K562 (cell line): ENCODE results near the gene FAM53B.

ENCODE experiments used
- CHD1 ChIP-seq: fragments of 200-600 bp; sonication (generic); IDR thresholded peaks from one replicate; pipeline ENCODE4 v1.6.1; 2012; ENCODE audit warnings: mild to moderate bottlenecking, moderate library complexity, low read length, inconsistent platforms
- KLF10 ChIP-seq: fragments of 250-450 bp; sonication (Bioruptor Pico); IDR thresholded peaks from 2 replicates; pipeline ENCODE4 v1.6.1; 2021; ENCODE audit warnings: matching md5 sums
- POLR2A ChIP-seq: fragments of 450-650 bp; conservative IDR thresholded peaks from 2 replicates; pipeline ENCODE4 v1.6.1; 2016
- RB1 ChIP-seq: fragments of 450-650 bp; IDR thresholded peaks from 2 replicates; pipeline ENCODE4 v1.6.1; 2017; ENCODE audit warnings: low read depth, mild to moderate bottlenecking
- REST ChIP-seq, 2 experiments: fragments of 450-650 bp; formaldehyde crosslinking in 1 of 2; IDR thresholded peaks; 2 replicates each; pipeline versions ENCODE4 v1.4.0 to v1.6.1; 2014 to 2020; ENCODE audit warnings: mild to moderate bottlenecking in 2 of 2, borderline replicate concordance in 1 of 2, low read depth in 1 of 2
- XRCC4 ChIP-seq: IDR thresholded peaks from one replicate; pipeline ENCODE4 v1.6.1; 2011; ENCODE audit not compliant: insufficient read depth, insufficient read length; ENCODE audit errors: extremely low read depth
- ZNF175 ChIP-seq: fragments of 200-800 bp; sonication (Bioruptor generic); IDR thresholded peaks from 2 replicates; pipeline ENCODE4 v1.6.1; 2016; ENCODE audit warnings: low read depth, mild to moderate bottlenecking, missing genetic modification characterization, missing compliant biosample characterization

- TF ChIP-seq POLR2A (no peak), REST (IDR thresholded peaks at IDR 0.05; ENCODE audit: borderline replicate concordance) (no peak), REST (CRISPR knock-in tag; IDR thresholded peaks at IDR 0.05; ENCODE audit: low read depth) (no peak), ZNF175 (CRISPR knock-in tag) (no peak), XRCC4 (no peak), KLF10 (CRISPR knock-in tag) (no peak), CHD1 (no peak), RB1 (no peak)
Observed at GRCh38 chr10:124703778-124704427, 40.3 kb downstream of the FAM53B start.
